HCT116 (cell line): ENCODE data around the gene CTXN1.

Source experiments
- EGR1 ChIP-seq: IDR thresholded peaks from 2 replicates; pipeline ENCODE4 v1.6.1; 2012; ENCODE audit warnings: low read depth
- EZH2 ChIP-seq: fragments of 200-600 bp; sonication (generic); IDR thresholded peaks from 2 replicates; pipeline ENCODE4 v1.6.1; 2017; ENCODE audit warnings: antibody characterized with exemption, mixed run types
- EZH2phosphoT487 ChIP-seq: fragments of 200-600 bp; IDR thresholded peaks from 2 replicates; pipeline ENCODE4 v1.6.1; 2018; ENCODE audit warnings: antibody characterized with exemption, borderline replicate concordance
- JUND ChIP-seq: IDR thresholded peaks from 2 replicates; pipeline ENCODE4 v1.6.1; 2012
- POLR2A ChIP-seq: IDR thresholded peaks from 2 replicates; pipeline ENCODE4 v1.7.0; 2011; ENCODE audit warnings: borderline replicate concordance; ENCODE audit not compliant: insufficient read depth, insufficient read length; ENCODE audit errors: extremely low read depth
- POLR2AphosphoS5 ChIP-seq: IDR thresholded peaks from 2 replicates; pipeline ENCODE4 v1.6.1; 2011; ENCODE audit warnings: mild to moderate bottlenecking, low read depth, low read length, moderate library complexity
- SIN3A ChIP-seq: IDR thresholded peaks from 2 replicates; pipeline ENCODE4 v1.6.1; 2012; ENCODE audit warnings: low read depth
- SP1 ChIP-seq: IDR thresholded peaks from 2 replicates; pipeline ENCODE4 v1.6.1; 2012; ENCODE audit warnings: low read depth
- TCF7L2 ChIP-seq: IDR thresholded peaks from 2 replicates; pipeline ENCODE4 v1.7.0; 2011; ENCODE audit warnings: borderline replicate concordance, inconsistent platforms; ENCODE audit not compliant: insufficient read depth, insufficient read length; ENCODE audit errors: extremely low read depth
- ZFX ChIP-seq: fragments of 450-650 bp; IDR thresholded peaks from 2 replicates; pipeline ENCODE4 v1.6.1; 2017
- TF ChIP-seq, protein P1 (sequence below), 3 experiments: fragments of 200-600 bp in 1 of 3; sonication (generic) in 1 of 3; IDR thresholded peaks in 2 of 3; conservative IDR thresholded peaks in 1 of 3; 2 replicates each; pipeline ENCODE4 v1.5.1; 2012 to 2017; ENCODE audit warnings: low read depth in 2 of 3, low read length in 2 of 3, antibody characterized with exemption in 1 of 3, borderline replicate concordance in 1 of 3, control low read depth in 1 of 3, mild to moderate bottlenecking in 1 of 3, mixed read lengths in 1 of 3, mixed run types in 1 of 3, moderate library complexity in 1 of 3; ENCODE audit not compliant: insufficient read depth in 1 of 3
- TF ChIP-seq, protein P2 (sequence below): IDR thresholded peaks from 2 replicates; pipeline ENCODE4 v1.6.1; 2012
- TF ChIP-seq, protein P3 (sequence below): IDR thresholded peaks from 2 replicates; pipeline ENCODE4 v1.6.1; 2012; ENCODE audit warnings: low read depth

DNA sequence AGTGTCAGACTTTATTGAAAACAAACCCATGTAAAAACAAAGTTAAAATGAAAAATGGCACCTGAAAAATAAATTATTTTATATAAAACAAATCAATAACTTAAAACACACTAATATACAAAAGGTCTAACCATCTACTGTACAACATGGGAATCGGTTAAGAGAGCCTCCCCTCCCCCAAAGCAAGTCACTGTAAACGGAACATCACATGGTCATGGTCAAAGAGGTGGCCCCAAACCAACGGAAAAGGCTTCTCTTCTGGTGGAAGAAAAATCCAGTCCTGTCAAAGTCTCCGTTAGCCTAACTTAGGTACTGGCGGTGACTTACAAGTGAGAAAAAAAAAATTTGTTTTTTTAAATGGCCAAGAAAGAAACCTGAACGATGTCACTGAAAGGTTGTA, 33.3 kb upstream of the CTXN1 start:
- TF ChIP-seq, protein P1, sequence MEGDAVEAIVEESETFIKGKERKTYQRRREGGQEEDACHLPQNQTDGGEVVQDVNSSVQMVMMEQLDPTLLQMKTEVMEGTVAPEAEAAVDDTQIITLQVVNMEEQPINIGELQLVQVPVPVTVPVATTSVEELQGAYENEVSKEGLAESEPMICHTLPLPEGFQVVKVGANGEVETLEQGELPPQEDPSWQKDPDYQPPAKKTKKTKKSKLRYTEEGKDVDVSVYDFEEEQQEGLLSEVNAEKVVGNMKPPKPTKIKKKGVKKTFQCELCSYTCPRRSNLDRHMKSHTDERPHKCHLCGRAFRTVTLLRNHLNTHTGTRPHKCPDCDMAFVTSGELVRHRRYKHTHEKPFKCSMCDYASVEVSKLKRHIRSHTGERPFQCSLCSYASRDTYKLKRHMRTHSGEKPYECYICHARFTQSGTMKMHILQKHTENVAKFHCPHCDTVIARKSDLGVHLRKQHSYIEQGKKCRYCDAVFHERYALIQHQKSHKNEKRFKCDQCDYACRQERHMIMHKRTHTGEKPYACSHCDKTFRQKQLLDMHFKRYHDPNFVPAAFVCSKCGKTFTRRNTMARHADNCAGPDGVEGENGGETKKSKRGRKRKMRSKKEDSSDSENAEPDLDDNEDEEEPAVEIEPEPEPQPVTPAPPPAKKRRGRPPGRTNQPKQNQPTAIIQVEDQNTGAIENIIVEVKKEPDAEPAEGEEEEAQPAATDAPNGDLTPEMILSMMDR (IDR thresholded peaks at IDR 0.05 in 2 of 3, conservative IDR thresholded peaks at IDR 0.05 in 1 of 3; ENCODE audit: borderline replicate concordance in 1 of 3, insufficient read depth in 1 of 3, low read depth in 2 of 3, low read length in 2 of 3) = no peak
- TF ChIP-seq EZH2 = no peak
- TF ChIP-seq POLR2A = no peak
- TF ChIP-seq ZFX = no peak
- TF ChIP-seq POLR2AphosphoS5 = no peak
- TF ChIP-seq, protein P2, sequence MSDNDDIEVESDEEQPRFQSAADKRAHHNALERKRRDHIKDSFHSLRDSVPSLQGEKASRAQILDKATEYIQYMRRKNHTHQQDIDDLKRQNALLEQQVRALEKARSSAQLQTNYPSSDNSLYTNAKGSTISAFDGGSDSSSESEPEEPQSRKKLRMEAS = no peak
- TF ChIP-seq TCF7L2 = no peak
- no peak for TF ChIP-seq SP1
- TF ChIP-seq SIN3A = no peak
- no peak for TF ChIP-seq EGR1
- no peak for TF ChIP-seq EZH2phosphoT487
- no peak for TF ChIP-seq JUND
- TF ChIP-seq, protein P3, sequence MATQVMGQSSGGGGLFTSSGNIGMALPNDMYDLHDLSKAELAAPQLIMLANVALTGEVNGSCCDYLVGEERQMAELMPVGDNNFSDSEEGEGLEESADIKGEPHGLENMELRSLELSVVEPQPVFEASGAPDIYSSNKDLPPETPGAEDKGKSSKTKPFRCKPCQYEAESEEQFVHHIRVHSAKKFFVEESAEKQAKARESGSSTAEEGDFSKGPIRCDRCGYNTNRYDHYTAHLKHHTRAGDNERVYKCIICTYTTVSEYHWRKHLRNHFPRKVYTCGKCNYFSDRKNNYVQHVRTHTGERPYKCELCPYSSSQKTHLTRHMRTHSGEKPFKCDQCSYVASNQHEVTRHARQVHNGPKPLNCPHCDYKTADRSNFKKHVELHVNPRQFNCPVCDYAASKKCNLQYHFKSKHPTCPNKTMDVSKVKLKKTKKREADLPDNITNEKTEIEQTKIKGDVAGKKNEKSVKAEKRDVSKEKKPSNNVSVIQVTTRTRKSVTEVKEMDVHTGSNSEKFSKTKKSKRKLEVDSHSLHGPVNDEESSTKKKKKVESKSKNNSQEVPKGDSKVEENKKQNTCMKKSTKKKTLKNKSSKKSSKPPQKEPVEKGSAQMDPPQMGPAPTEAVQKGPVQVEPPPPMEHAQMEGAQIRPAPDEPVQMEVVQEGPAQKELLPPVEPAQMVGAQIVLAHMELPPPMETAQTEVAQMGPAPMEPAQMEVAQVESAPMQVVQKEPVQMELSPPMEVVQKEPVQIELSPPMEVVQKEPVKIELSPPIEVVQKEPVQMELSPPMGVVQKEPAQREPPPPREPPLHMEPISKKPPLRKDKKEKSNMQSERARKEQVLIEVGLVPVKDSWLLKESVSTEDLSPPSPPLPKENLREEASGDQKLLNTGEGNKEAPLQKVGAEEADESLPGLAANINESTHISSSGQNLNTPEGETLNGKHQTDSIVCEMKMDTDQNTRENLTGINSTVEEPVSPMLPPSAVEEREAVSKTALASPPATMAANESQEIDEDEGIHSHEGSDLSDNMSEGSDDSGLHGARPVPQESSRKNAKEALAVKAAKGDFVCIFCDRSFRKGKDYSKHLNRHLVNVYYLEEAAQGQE = no peak
